ENCODE data around the gene TMEM145. TPM values are rescaled to one million over a fixed set of nuclear protein-coding genes. Genes with fewer than 3 reads are reported as not detected.

The TMEM145 gene
- total and polyA plus RNA-seq, 10 of the 15 experiments (the other 5 are each of a cell fraction or from before 2014, with no cell fraction given): 0.04 to 0.97 (median 0.16) TPM; not detected in 4

GRCh38 chr19:42289556-42290041 is 23.5 kb upstream of the TMEM145 start:
- FAIRE-seq (no peak), ATAC-seq (no peak), DNase-seq (ENCODE audit: low read depth, low spot score) (no peak)
- 95% methylated on average over 8 of the region's 8 CpGs for WGBS (ENCODE audit: insufficient coverage, insufficient replicate concordance, low lambda C conversion rate, missing lambda C conversion rate)
- no peak overlapping the region for H3K27ac ChIP-seq (ENCODE audit: control insufficient read depth, insufficient read depth)
- no peak overlapping the region for H2AFZ ChIP-seq (ENCODE audit: control insufficient read depth, low read depth, low read length)
- in situ Hi-C loops (cut with MboI): no loop called here
- no peak overlapping the region for H3K9ac ChIP-seq (ENCODE audit: control insufficient read depth, insufficient read depth, low read length)
- ChIA-PET POLR2A (no interaction called here), RAD21 (ENCODE audit: unreplicated experiment) (no interaction called here), CTCF (no interaction called here), SMC1A (ENCODE audit: uncharacterized antibody, unreplicated experiment) (no interaction called here)
- H3K4me1 ChIP-seq (ENCODE audit: control insufficient read depth, insufficient read depth, low read length): peaks cover 15% of the 10 kb centered on the region
- TF ChIP-seq YBX1 (IDR thresholded peaks at IDR 0.05) (no peak), POLR2A (IDR thresholded peaks at IDR 0.05; ENCODE audit: low read depth, low read length) (no peak), CBX5 (IDR thresholded peaks at IDR 0.05; ENCODE audit: low read depth) (no peak), MYB (IDR thresholded peaks at IDR 0.05; ENCODE audit: borderline replicate concordance, low read depth, low read length) (no peak), RAD21 (IDR thresholded peaks at IDR 0.05; ENCODE audit: insufficient read depth, low read depth, low read length) (no peak), ZNF384 (IDR thresholded peaks at IDR 0.05; ENCODE audit: borderline replicate concordance, low read depth, low read length) (no peak), ASH2L (IDR thresholded peaks at IDR 0.05; ENCODE audit: borderline replicate concordance, low read depth) (no peak), MYC (IDR thresholded peaks at IDR 0.05; ENCODE audit: insufficient read depth, insufficient read length, insufficient replicate concordance, low read length, severe bottlenecking) (no peak), CREM (IDR thresholded peaks at IDR 0.05; ENCODE audit: low read depth) (no peak), SMARCA5 (IDR thresholded peaks at IDR 0.05) (no peak), USF2 (IDR thresholded peaks at IDR 0.05; ENCODE audit: borderline replicate concordance, low read depth, low read length) (no peak), BHLHE40 (IDR thresholded peaks at IDR 0.05; ENCODE audit: borderline replicate concordance in 1 of 2, low read depth in 2 of 2, low read length in 1 of 2) (no peak), JUNB (IDR thresholded peaks at IDR 0.05) (no peak), ETV6 (conservative IDR thresholded peaks at IDR 0.05 in 1 of 2, IDR thresholded peaks at IDR 0.05 in 1 of 2; ENCODE audit: borderline replicate concordance in 1 of 2, low read depth in 1 of 2) (no peak), IKZF2 (IDR thresholded peaks at IDR 0.05) (no peak)
- TF ChIP-seq, protein P1, sequence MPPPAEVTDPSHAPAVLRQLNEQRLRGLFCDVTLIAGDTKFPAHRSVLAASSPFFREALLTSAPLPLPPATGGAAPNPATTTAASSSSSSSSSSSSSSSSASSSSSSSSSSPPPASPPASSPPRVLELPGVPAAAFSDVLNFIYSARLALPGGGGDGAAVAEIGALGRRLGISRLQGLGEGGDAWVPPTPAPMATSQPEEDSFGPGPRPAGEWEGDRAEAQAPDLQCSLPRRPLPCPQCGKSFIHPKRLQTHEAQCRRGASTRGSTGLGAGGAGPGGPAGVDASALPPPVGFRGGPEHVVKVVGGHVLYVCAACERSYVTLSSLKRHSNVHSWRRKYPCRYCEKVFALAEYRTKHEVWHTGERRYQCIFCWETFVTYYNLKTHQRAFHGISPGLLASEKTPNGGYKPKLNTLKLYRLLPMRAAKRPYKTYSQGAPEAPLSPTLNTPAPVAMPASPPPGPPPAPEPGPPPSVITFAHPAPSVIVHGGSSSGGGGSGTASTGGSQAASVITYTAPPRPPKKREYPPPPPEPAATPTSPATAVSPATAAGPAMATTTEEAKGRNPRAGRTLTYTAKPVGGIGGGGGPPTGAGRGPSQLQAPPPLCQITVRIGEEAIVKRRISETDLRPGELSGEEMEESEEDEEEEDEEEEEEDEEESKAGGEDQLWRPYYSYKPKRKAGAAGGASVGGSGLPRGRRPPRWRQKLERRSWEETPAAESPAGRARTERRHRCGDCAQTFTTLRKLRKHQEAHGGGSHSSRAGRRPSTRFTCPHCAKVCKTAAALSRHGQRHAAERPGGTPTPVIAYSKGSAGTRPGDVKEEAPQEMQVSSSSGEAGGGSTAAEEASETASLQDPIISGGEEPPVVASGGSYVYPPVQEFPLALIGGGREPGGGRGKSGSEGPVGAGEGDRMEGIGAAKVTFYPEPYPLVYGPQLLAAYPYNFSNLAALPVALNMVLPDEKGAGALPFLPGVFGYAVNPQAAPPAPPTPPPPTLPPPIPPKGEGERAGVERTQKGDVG (CRISPR knock-in tag; IDR thresholded peaks at IDR 0.05): no peak
- peaks cover 17% of the 10 kb centered on the region for H3K79me2 ChIP-seq (ENCODE audit: control insufficient read depth, insufficient read depth, low read length)
- H3K36me3 ChIP-seq (ENCODE audit: control insufficient read depth in 2 of 2, insufficient read depth in 2 of 2, low read length in 1 of 2): peaks cover 22 to 33% of the 10 kb centered on the region in 2 experiments
- BruUV-seq (replicated peaks): no TSS peak
- H3K9me3 ChIP-seq (replicated peaks; ENCODE audit: control insufficient read depth, insufficient read depth, low read length): no peaks in the 10 kb centered on the region
- no peak overlapping the region for H3K4me3 ChIP-seq
- no peaks in the 10 kb centered on the region; the same call in 1 of the 2 replicates for H4K20me1 ChIP-seq (ENCODE audit: control insufficient read depth, insufficient read depth)
- H3K4me2 ChIP-seq (ENCODE audit: control insufficient read depth, insufficient read depth): no peak overlapping the region
- intact Hi-C loops (cut with micrococcal nuclease; ENCODE audit: unreplicated experiment): no loop called here
- H3K27me3 ChIP-seq (replicated peaks in 1 of 2; ENCODE audit: control insufficient read depth in 2 of 2, insufficient read depth in 2 of 2, low read length in 1 of 2): no peaks in the 10 kb centered on the region

All from GM12878 (cell line).